GM12878 (cell line): Measurements from ENCODE around the gene MLST8. TPM values are rescaled to one million over a fixed set of nuclear protein-coding genes. Genes with fewer than 3 reads are reported as not detected.

ENCODE experiments used
- ATAC-seq: fragments of 200-7000 bp; cut with Tn5 transposase; 3 replicates; pipeline ENCODE4 v1.9.1; 2020; ENCODE audit warnings: mild to moderate bottlenecking, moderate library complexity
- BruUV-seq: library from RNA; stranded (reverse); fragments of 400-500 nt; replicated peaks from 2 replicates; lab custom pipeline; 2021; lab: Mats Ljungman, UMichigan
- CTCF ChIA-PET: fragments of 300-600 bp; sonication (Branson Sonifier 250); formaldehyde crosslinking; extraction: SDS; loops from one replicate; lab custom pipeline; 2021; ENCODE audit warnings: inconsistent platforms; lab: Yijun Ruan, JAX
- POLR2A ChIA-PET: fragments of 350-600 bp; formaldehyde crosslinking; extraction: SDS; loops from one replicate; lab custom pipeline; 2021; ENCODE audit warnings: inconsistent platforms; lab: Charles Lee
- RAD21 ChIA-PET: fragments of 300-600 bp; sonication (Branson Sonifier 250); formaldehyde crosslinking; loops from one replicate; lab custom pipeline; 2023; ENCODE audit warnings: antibody characterized with exemption; ENCODE audit not compliant: unreplicated experiment; lab: Charles Lee
- SMC1A ChIA-PET: fragments of 300-600 bp; sonication (Branson Sonifier 250); formaldehyde crosslinking; loops from one replicate; lab custom pipeline; 2023; ENCODE audit not compliant: unreplicated experiment, uncharacterized antibody; lab: Charles Lee
- DNase-seq: peaks from one replicate; pipeline ENCODE4 v3.0.0-alpha.2; 2011; ENCODE audit warnings: low read depth, low spot score
- FAIRE-seq: peaks from 3 replicates; lab custom pipeline; 2011; peaks lifted over from hg19 to GRCh38; lab: Jason Lieb, UNC
- H2AFZ ChIP-seq: 2 replicates; pipeline ENCODE4 v1.6.0; 2011; ENCODE audit warnings: low read depth, low read length, control low read depth; ENCODE audit not compliant: control insufficient read depth
- H3K27ac ChIP-seq: 2 replicates; pipeline ENCODE4 v1.5.1; 2011; ENCODE audit warnings: control low read depth; ENCODE audit not compliant: control insufficient read depth, insufficient read depth
- H3K27me3 ChIP-seq, 2 experiments: replicated peaks in 1 of 2; 2 replicates each; pipeline versions ENCODE4 v1.6.0 to v1.6.1; 2011; ENCODE audit warnings: low read length in 1 of 2; ENCODE audit not compliant: control insufficient read depth in 2 of 2, insufficient read depth in 2 of 2
- H3K36me3 ChIP-seq, 2 experiments: 2 replicates each; pipeline ENCODE4 v1.5.1; 2011; ENCODE audit warnings: low read length in 1 of 2; ENCODE audit not compliant: control insufficient read depth in 2 of 2, insufficient read depth in 2 of 2
- H3K4me1 ChIP-seq: 2 replicates; pipeline ENCODE4 v1.6.1; 2011; ENCODE audit warnings: mild to moderate bottlenecking, low read length, moderate library complexity, mixed read lengths; ENCODE audit not compliant: control insufficient read depth, insufficient read depth
- H3K4me2 ChIP-seq: 2 replicates; pipeline ENCODE4 v1.6.0; 2011; ENCODE audit warnings: control low read depth; ENCODE audit not compliant: control insufficient read depth, insufficient read depth
- H3K4me3 ChIP-seq: fragments of 200-600 bp; sonication (generic); 2 replicates; pipeline ENCODE4 v1.5.1; 2016
- H3K79me2 ChIP-seq: 2 replicates; pipeline ENCODE4 v1.6.0; 2011; ENCODE audit warnings: low read length; ENCODE audit not compliant: control insufficient read depth, insufficient read depth
- H3K9ac ChIP-seq: 2 replicates; pipeline ENCODE4 v1.8.0; 2011; ENCODE audit warnings: low read length, control low read depth, mixed read lengths; ENCODE audit not compliant: control insufficient read depth, insufficient read depth
- H3K9me3 ChIP-seq: replicated peaks from 3 replicates; pipeline ENCODE4 v1.5.1; 2011; ENCODE audit warnings: mild to moderate bottlenecking, low read length; ENCODE audit not compliant: control insufficient read depth, insufficient read depth
- H4K20me1 ChIP-seq: 2 replicates; pipeline ENCODE4 v1.6.0; 2011; ENCODE audit not compliant: control insufficient read depth, insufficient read depth
- BRCA1 ChIP-seq: IDR thresholded peaks from 2 replicates; pipeline ENCODE4 v1.6.1; 2011; ENCODE audit warnings: low read depth, low read length, improper control_type of control experiment
- CBX5 ChIP-seq: sonication (generic); IDR thresholded peaks from 2 replicates; pipeline ENCODE4 v1.6.1; 2016; ENCODE audit warnings: low read depth, moderate library complexity, mild to moderate bottlenecking, inconsistent platforms
- CEBPB ChIP-seq, 2 experiments: fragments of 150-350 bp in 1 of 2; IDR thresholded peaks; 2 replicates each; pipeline ENCODE4 v1.6.1; 2012 to 2014; ENCODE audit warnings: low read depth in 2 of 2, low read length in 2 of 2, borderline replicate concordance in 1 of 2, inconsistent platforms in 1 of 2
- CREM ChIP-seq: IDR thresholded peaks from 2 replicates; pipeline ENCODE4 v1.6.1; 2014; ENCODE audit warnings: antibody characterized with exemption, low read depth
- FOXM1 ChIP-seq: IDR thresholded peaks from 2 replicates; pipeline ENCODE4 v1.6.1; 2012; ENCODE audit warnings: low read depth, mild to moderate bottlenecking, inconsistent platforms, low read length, moderate library complexity
- IRF4 ChIP-seq: IDR thresholded peaks from 2 replicates; pipeline ENCODE4 v1.6.1; 2011; ENCODE audit warnings: low read depth, low read length
- KAT2A ChIP-seq: conservative IDR thresholded peaks from 2 replicates; pipeline ENCODE4 v1.6.1; 2011; ENCODE audit warnings: low read depth, low read length; ENCODE audit not compliant: control insufficient read depth
- MYB ChIP-seq: fragments of 150-350 bp; IDR thresholded peaks from 2 replicates; pipeline ENCODE4 v1.6.1; 2014; ENCODE audit warnings: mild to moderate bottlenecking, low read depth, low read length, borderline replicate concordance
- MYC ChIP-seq: IDR thresholded peaks from 2 replicates; pipeline ENCODE4 v1.6.1; 2011; ENCODE audit warnings: mild to moderate bottlenecking, low read length, moderate library complexity, inconsistent platforms; ENCODE audit not compliant: insufficient read depth, insufficient replicate concordance, insufficient read length, severe bottlenecking
- RFX5 ChIP-seq: IDR thresholded peaks from 2 replicates; pipeline ENCODE4 v1.6.1; 2011; ENCODE audit warnings: low read depth, low read length, improper control_type of control experiment
- RUNX3 ChIP-seq: IDR thresholded peaks from 2 replicates; pipeline ENCODE4 v1.6.1; 2012; ENCODE audit warnings: low read length, inconsistent platforms
- SMARCA5 ChIP-seq: fragments of 450-650 bp; IDR thresholded peaks from 2 replicates; pipeline ENCODE4 v1.6.1; 2017; ENCODE audit warnings: mild to moderate bottlenecking
- SREBF1 ChIP-seq: IDR thresholded peaks from 2 replicates; pipeline ENCODE4 v1.6.1; 2012; ENCODE audit warnings: mild to moderate bottlenecking, low read length
- STAT3 ChIP-seq: IDR thresholded peaks from 2 replicates; pipeline ENCODE4 v1.6.1; 2011; ENCODE audit warnings: low read depth, low read length, improper control_type of control experiment
- ZNF274 ChIP-seq: IDR thresholded peaks from one replicate; pipeline ENCODE4 v1.8.0; 2011; ENCODE audit not compliant: insufficient read length, insufficient read depth
- ZNF384 ChIP-seq: IDR thresholded peaks from 2 replicates; pipeline ENCODE4 v1.6.1; 2012; ENCODE audit warnings: low read depth, mild to moderate bottlenecking, low read length, improper control_type of control experiment, borderline replicate concordance
- ZSCAN29 ChIP-seq: fragments of 450-650 bp; IDR thresholded peaks from 2 replicates; pipeline ENCODE4 v1.6.1; 2017; ENCODE audit warnings: mild to moderate bottlenecking, moderate library complexity
- ZZZ3 ChIP-seq: IDR thresholded peaks from 2 replicates; pipeline ENCODE4 v1.6.1; 2011; ENCODE audit warnings: low read depth; ENCODE audit not compliant: control insufficient read depth, insufficient read length
- WGBS: methylation state at CpG from one replicate; pipeline ENCODE4 v1.1.6; 2016; ENCODE audit warnings: low lambda C conversion rate; ENCODE audit not compliant: insufficient replicate concordance, insufficient coverage; ENCODE audit errors: missing lambda C conversion rate; 5-methylcytosine and 5-hydroxymethylcytosine counted together
- in situ Hi-C: fragments of 300-500 bp; cut with MboI; formaldehyde crosslinking; loops from 9 replicates; pipeline ENCODE4 v1.14.3; 2018; ENCODE audit warnings: mixed read lengths
- intact Hi-C: fragments of 100-400 bp; cut with micrococcal nuclease; formaldehyde crosslinking; loops from one replicate; pipeline ENCODE4 v1.14.2; 2022; ENCODE audit not compliant: unreplicated experiment
- polyA plus RNA-seq, 11 experiments: library from polyadenylated mRNA; depleted of rRNA in 4 of 11; unstranded in 6 of 11; stranded (reverse) in 5 of 11; fragments of >200 nt; fragmentation: Nextera tagmentation in 4 of 11; fragmentation: Illumina TruSeq in 1 of 11; extraction: Ambion mirVana in 4 of 11; extraction: Trizol in 1 of 11; gene quantifications; 1 replicate in 1 of 11; 2 replicates in 10 of 11; pipeline versions ENCODE4 v1.2.1 to v1.2.3, GENCODE V29; 2011 to 2016; ENCODE audit warnings: inconsistent platforms in 2 of 11, missing spikeins in 2 of 11, low read depth in 1 of 11
- total RNA-seq, 4 experiments: library from RNA; depleted of rRNA in 3 of 4; stranded (reverse); fragments of >200 nt in 3 of 4; fragmentation: Illumina TruSeq in 1 of 4; extraction: Trizol in 1 of 4; gene quantifications; 2 replicates each; pipeline versions ENCODE4 v1.2.1 to v1.2.3, GENCODE V29; 2013 to 2021
- TF ChIP-seq, protein P1 (sequence below): fragments of 150-350 bp; IDR thresholded peaks from 2 replicates; pipeline ENCODE4 v1.6.1; 2016; ENCODE audit warnings: low read depth, low read length

The MLST8 gene
- total and polyA plus RNA-seq, 10 of the 15 experiments (the other 5 are each of a cell fraction or from before 2014, with no cell fraction given), result 1.0 to 114 (median 64.2) TPM

DNA sequence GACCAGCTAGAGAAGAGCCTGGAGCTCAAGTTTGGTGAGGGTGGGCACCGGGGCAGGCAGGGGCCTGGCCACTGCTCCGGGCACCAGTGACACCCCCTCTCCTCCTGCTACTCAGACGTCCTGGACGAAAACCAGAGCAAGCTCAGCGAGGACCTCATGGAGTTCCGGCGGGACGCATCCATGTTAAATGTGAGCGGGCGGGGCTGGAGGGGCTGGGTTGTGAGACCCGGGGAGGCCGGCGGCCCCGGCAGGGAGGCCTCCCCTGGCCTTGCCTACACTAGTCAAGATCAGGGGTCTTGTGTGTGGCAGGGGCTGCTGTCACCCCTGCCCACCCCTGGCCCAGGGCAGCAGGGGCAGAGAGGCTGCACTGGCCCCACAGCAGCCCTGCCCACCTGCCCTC is 31.9 kb upstream of the MLST8 start:
- Histone ChIP-seq H3K4me1 (no peaks in the 10 kb centered on the region), H3K27ac (no peak overlapping the region), H3K27me3 (no peaks in the 10 kb centered on the region), H3K9me3 (no peaks in the 10 kb centered on the region), H3K9ac (no peak overlapping the region), H3K4me2 (no peak overlapping the region), H3K4me3 (no peak overlapping the region), H3K79me2 (no peaks in the 10 kb centered on the region), H2AFZ (no peak overlapping the region), H3K36me3 (peaks cover 7 to 11% of the 10 kb centered on the region in 2 experiments; a peak in 3 of 4 replicates), H4K20me1 (no peaks in the 10 kb centered on the region)
- ChIA-PET POLR2A (no interaction called here), CTCF (no interaction called here), RAD21 (no interaction called here), SMC1A (no interaction called here)
- BruUV-seq, result no TSS peak
- TF ChIP-seq CEBPB (IDR thresholded peaks at IDR 0.05; ENCODE audit: borderline replicate concordance in 1 of 2, low read depth in 2 of 2, low read length in 2 of 2) (no peak), ZZZ3 (no peak), MYB (no peak), SMARCA5 (no peak), CREM (no peak), SREBF1 (no peak), BRCA1 (no peak), MYC (no peak), ZNF274 (no peak)
- ATAC-seq, result no peak
- FAIRE-seq, result no peak
- DNase-seq, result no peak
- WGBS, result 95% methylated on average over 14 of the region's 14 CpGs
- in situ Hi-C loops, result no loop called here
- intact Hi-C loops, result no loop called here

DNA sequence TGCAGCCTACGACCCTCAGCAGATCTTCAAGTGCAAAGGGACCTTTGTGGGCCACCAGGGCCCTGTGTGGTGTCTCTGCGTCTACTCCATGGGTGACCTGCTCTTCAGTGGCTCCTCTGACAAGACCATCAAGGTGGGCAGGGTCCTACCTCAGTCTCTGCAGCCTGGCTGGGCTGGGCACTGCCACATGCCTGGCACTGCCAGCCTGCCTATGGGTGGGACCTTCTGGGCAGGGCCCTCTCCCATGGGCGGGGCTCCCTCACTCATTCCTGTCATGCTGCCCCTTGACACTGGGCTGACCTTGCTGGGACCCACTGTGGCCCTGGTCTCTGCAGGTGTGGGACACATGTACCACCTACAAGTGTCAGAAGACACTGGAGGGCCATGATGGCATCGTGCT is 31.3 kb upstream of the MLST8 start:
- RAD21 ChIA-PET, result no interaction called here
- SMC1A ChIA-PET, result no interaction called here
- no TSS peak for BruUV-seq
- Histone ChIP-seq H3K79me2 (no peaks in the 10 kb centered on the region), H3K27ac (no peak overlapping the region), H2AFZ (no peak overlapping the region), H3K4me1 (no peaks in the 10 kb centered on the region), H3K9me3 (no peaks in the 10 kb centered on the region), H3K36me3 (peaks cover 7 to 11% of the 10 kb centered on the region in 2 experiments; a peak in 3 of 4 replicates), H3K4me3 (no peak overlapping the region), H3K27me3 (no peaks in the 10 kb centered on the region), H4K20me1 (no peaks in the 10 kb centered on the region), H3K9ac (no peak overlapping the region), H3K4me2 (no peak overlapping the region)
- FAIRE-seq (no peak), ATAC-seq (no peak), DNase-seq (no peak)
- POLR2A ChIA-PET, result no interaction called here
- CTCF ChIA-PET, result no interaction called here
- WGBS, result 92% methylated on average over 3 of the region's 4 CpGs
- intact Hi-C loops (no loop called here), in situ Hi-C loops (no loop called here)
- TF ChIP-seq ZSCAN29 (no peak), CBX5 (no peak), STAT3 (no peak), SREBF1 (no peak), FOXM1 (no peak), RUNX3 (no peak), RFX5 (no peak), IRF4 (no peak), ZNF384 (no peak), KAT2A (no peak)
- TF ChIP-seq, protein P1, sequence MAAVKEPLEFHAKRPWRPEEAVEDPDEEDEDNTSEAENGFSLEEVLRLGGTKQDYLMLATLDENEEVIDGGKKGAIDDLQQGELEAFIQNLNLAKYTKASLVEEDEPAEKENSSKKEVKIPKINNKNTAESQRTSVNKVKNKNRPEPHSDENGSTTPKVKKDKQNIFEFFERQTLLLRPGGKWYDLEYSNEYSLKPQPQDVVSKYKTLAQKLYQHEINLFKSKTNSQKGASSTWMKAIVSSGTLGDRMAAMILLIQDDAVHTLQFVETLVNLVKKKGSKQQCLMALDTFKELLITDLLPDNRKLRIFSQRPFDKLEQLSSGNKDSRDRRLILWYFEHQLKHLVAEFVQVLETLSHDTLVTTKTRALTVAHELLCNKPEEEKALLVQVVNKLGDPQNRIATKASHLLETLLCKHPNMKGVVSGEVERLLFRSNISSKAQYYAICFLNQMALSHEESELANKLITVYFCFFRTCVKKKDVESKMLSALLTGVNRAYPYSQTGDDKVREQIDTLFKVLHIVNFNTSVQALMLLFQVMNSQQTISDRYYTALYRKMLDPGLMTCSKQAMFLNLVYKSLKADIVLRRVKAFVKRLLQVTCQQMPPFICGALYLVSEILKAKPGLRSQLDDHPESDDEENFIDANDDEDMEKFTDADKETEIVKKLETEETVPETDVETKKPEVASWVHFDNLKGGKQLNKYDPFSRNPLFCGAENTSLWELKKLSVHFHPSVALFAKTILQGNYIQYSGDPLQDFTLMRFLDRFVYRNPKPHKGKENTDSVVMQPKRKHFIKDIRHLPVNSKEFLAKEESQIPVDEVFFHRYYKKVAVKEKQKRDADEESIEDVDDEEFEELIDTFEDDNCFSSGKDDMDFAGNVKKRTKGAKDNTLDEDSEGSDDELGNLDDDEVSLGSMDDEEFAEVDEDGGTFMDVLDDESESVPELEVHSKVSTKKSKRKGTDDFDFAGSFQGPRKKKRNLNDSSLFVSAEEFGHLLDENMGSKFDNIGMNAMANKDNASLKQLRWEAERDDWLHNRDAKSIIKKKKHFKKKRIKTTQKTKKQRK, result no peak
